GM19395 (cell line): Measurements from ENCODE around the gene SETBP1.

Experiments
- ATAC-seq: cut with Tn5 transposase; IDR thresholded peaks from one replicate; pipeline ENCODE4 v1.9.1; 2021; ENCODE audit warnings: mild to moderate bottlenecking, moderate library complexity; ENCODE audit not compliant: unreplicated experiment

The SETBP1 gene

DNA sequence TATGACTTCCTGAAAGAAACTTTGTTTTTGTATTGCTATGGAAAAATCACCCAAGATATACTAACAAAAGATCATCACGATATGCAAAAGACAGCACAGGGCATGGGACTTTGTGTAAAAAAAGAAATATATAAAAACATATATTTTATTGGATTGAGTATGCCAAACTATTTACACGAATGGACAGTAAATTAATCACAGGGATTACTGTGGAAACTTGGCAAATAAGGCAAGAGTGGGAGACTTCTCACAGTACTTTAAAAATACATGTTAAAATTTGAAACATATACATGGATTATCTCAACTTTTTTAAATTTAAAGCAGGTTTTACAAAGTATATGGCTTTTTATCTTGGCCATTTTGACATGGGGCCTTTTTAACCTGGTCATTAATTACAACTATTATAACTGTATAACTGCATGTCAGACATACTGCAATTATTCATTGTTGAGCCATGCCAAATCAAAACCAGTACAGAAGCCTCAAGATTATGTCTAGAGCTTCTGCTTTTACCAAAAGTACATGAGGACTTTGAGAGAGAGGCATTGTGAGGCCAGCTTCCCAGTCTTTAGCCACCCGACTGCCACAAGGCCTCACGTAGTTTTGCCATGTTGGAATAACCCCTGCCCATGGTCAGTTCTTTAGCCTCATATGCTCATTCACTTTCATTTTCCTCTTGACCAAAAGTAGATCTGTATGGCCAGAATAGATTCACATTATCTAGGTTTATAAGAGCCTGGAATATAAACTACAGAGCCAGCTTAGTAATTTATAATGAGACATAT lies 419.8 kb downstream of the SETBP1 start:
- ATAC-seq = no peak

DNA sequence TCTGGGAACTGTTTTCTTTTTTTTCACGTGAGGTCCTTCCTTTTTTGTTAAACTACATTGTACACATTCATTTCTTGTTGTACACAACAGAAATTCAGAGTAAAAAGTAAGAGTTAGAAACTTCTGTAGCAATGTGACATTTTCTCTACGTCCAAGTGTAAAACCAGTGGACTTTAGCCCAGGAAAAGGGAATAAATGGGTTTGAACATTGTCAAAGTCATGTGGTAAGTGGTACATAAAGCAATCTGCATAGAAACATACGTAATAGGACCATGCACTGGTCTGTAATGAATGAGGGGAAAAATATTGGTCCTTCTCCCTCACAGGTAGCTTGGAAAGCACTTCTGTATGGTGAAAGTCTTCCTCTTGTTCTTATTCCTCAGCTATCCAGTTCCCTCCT lies 421.4 kb downstream of the SETBP1 start:
- no peak for ATAC-seq

DNA sequence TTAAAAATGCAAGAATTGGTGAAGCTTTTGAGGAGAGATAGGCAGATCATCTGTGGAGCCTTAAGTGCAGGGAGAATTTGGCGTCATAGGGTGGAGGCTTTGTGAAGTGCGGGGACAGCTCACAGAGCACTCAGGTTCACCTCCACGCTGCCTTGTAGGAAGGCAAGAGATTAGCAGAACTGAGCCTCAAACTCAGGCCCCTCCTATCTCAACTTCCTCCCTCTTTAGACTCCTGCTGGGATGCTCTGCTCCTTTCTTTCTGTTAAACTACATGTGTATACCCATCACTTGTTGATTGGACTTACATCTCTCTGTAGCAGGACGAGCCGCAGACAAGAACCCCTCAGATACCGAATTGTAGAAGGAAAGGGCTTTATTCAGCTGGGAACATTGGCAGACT lies 422.2 kb downstream of the SETBP1 start:
- ATAC-seq = peak; percentile 20

- peak; percentile 56 for ATAC-seq
Observed at GRCh38 chr18:45103319-45104048, 422.8 kb downstream of the SETBP1 start.

- peak; percentile 34 for ATAC-seq
Observed at GRCh38 chr18:45104049-45104395, 423.3 kb downstream of the SETBP1 start.

DNA sequence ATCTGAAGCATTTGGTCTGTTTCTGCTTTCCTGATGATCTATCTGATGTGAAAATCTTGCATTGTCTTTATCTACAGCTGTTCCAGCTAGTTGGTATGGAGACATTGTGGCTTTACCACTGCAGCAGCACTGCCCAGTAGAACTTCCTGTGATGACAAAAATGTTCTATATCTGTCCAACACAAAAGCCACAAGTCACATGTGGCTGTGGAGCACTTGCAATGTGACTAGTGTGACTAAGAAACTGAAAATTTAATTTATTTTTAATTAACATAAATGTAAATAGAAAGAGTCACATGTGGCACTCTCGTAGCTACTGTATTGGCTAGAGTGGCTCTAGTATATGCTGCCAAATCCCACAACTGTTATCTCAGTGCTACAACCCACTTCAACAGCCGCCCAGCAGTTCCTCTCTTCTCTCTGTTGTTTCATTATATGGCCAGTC lies 425.7 kb downstream of the SETBP1 start:
- peak; percentile 90 for ATAC-seq

GRCh38 chr18:45107425-45107824 lies 426.7 kb downstream of the SETBP1 start:
- no peak for ATAC-seq

- ATAC-seq = no peak
Observed at GRCh38 chr18:45108754-45109153, 428.1 kb downstream of the SETBP1 start.

DNA sequence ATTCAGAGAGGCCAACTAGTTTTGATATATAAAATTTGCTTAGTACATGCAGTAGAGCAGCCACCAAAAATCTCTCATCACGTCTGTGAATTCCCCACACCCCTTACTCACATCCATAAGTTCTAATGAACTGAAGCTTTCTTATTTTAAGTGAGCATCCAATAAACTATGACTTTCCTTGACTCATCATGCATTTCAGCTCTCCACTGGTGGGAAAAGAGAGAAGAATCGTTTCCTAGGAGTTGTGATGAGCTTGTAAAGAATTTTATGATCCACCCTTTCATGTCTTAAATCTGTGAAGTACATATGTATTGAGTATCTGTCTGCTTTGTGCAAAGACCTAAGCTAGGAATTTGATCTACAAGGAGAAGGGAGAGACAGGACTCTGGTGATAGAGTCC lies 428.6 kb downstream of the SETBP1 start:
- no peak for ATAC-seq

DNA sequence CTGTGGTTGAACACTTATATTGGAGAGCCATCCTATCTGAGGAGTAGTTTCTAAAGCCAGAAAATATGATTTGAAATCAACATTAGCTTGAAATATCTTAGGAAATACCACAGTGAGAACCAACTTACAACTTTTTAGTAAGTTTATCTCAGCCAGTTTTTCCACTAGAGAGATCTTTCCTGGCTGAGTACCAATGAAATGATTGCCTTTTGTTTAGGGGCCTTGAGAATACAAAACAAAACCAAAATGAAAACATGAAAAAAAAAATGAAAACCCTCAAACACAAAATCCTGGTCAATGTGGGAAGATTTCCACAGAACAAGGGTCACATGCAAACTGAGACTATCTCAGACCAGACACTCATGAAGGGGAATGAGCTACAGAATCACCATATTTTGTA lies 429.0 kb downstream of the SETBP1 start:
- ATAC-seq = no peak

DNA sequence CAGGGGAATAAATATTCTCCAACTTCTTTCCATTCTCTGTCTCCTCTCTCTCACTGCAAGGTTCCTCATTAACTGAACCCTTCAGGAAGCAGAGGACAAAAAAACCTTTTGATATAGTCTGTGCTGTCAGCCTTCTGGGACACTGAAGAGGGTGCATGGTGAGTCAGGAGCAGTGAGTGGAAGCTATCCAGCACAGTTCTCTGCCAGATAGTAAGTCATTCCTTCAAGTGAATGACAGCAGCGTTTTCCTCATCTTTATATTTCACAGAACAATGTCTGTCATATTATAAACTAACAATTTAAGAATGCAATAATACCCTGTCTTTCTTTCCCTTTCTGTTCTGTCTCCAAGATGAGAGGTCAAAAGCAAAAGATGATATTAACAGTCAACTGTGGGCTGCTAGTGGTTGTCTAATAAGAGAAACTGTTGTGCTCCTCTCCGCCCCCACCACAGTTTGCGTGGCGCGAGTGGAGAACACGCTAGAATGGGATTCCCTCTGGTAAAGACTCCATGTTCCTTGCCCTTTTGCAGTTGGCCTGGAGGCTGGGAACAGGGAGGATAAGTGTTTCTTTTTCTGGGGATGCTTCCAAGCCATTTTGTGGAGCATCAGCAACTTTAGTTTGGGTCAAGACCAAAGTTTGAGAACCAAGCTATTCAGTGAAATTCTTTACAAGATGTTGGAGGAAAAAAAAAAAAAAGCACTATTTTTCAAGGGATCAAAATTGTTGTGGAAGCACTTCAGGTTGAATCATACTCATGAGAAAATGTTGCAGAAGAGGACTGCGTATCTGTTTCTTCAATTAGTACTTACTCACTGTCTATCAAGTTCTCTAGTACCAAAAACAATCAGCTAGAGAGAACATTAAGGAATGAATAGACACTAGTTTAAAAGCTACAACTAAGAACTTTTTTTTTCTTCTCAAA lies 430.2 kb downstream of the SETBP1 start:
- no peak for ATAC-seq

GRCh38 chr18:45111502-45111848 lies 430.8 kb downstream of the SETBP1 start:
- no peak for ATAC-seq

GRCh38 chr18:45112682-45113081 lies 432.0 kb downstream of the SETBP1 start:
- no peak for ATAC-seq

DNA sequence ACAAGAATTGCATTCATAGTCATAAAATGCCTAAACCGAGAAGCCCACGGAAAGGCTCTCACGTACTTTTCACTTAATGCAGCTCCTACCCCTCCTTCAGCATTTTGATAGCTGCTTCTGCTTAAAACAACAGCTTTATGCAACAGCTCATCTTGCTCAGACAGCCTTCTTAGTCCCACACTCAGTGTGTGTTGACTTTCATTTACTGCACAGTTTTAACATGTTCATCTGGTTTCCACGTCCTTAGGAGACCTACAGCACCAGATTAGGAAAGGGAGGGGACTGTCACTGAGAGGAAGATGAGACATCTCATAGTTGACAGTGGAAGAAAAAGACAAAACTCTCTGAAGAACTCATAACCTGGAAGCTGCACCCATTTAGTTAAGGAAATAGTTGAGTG lies 435.4 kb downstream of the SETBP1 start:
- ATAC-seq = no peak
